Stomach smooth muscle (tissue), 2 donors: ENCODE results near the gene TMC4.

Experiments
- H3K27ac ChIP-seq: one replicate; pipeline ENCODE4 v1.7.0; 2013; ENCODE audit warnings: mild to moderate bottlenecking, low read length, inconsistent platforms
- H3K27me3 ChIP-seq, 2 donors: one replicate each; pipeline ENCODE4 v1.7.0; 2013; ENCODE audit warnings: low read length in 2 of 2; ENCODE audit not compliant: insufficient read depth in 2 of 2, control insufficient read depth in 1 of 2
- H3K36me3 ChIP-seq, 2 donors: one replicate each; pipeline ENCODE4 v1.7.0; 2013; ENCODE audit warnings: low read length in 2 of 2; ENCODE audit not compliant: control insufficient read depth in 2 of 2, insufficient read depth in 2 of 2
- H3K4me1 ChIP-seq: one replicate; pipeline ENCODE4 v1.7.0; 2013; ENCODE audit warnings: low read length; ENCODE audit not compliant: control insufficient read depth, insufficient read depth
- H3K4me3 ChIP-seq, 2 donors: one replicate each; pipeline ENCODE4 v1.7.0; 2013; ENCODE audit warnings: low read length in 2 of 2
- H3K9ac ChIP-seq, 2 donors: one replicate each; pipeline ENCODE4 v1.7.0; 2013; ENCODE audit warnings: low read length in 2 of 2, mild to moderate bottlenecking in 1 of 2
- H3K9me3 ChIP-seq, 2 donors: one replicate each; pipeline ENCODE4 v1.7.0; 2013; ENCODE audit warnings: low read length in 2 of 2; ENCODE audit not compliant: control insufficient read depth in 2 of 2
- donor health status: healthy.
- donor health status: Pancreatic carcinoma.

Gene TMC4

DNA sequence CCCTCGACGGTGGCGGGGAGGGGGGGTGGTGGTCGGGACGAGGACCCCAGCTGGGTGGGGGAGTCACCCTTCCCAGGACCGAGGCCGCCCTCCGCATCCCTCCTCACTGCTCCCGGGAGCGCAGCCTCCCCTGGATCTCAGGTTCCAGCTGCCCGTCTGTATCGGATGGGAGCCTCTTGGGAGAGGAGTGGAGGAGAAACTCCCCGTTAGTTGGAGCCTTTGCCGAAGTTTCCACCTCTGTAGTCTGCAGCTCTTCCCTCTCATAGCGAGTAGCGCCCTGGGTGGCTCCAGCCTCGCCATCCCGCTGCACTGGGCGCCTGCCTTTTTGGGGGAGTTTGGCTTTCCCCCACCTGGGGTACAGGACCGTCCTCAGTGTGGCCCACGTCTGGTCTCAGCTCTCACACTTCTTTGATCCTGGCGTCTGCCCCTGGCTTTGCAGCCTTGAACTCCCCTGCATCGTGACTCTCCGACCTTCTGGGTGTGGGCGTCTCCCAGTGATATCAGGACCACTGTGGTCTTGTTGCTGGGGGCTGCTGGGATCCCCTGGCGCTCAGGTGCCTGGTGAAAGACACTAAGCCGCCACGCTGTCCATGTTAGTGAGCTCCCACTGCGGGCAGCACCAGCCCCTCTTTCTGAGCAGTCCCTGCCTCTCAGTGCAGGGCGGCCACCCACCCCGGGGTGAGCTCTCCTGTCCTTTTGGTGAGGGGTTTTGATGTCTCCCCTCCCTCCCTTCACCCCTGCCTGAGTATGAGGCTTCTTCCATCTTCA, 34.3 kb downstream of the TMC4 start:
- Histone ChIP-seq H3K9ac (peak overlapping the region; percentile 42 to 81), H3K4me3 (peak overlapping the region; percentile 53 to 82), H3K27ac (no peak overlapping the region), H3K27me3 (peaks cover 0 to 5% of the 10 kb centered on the region in 2 donors), H3K36me3 (peaks cover 13 to 17% of the 10 kb centered on the region in 2 donors), H3K9me3 (no peaks in the 10 kb centered on the region), H3K4me1 (peaks cover 35% of the 10 kb centered on the region)

DNA sequence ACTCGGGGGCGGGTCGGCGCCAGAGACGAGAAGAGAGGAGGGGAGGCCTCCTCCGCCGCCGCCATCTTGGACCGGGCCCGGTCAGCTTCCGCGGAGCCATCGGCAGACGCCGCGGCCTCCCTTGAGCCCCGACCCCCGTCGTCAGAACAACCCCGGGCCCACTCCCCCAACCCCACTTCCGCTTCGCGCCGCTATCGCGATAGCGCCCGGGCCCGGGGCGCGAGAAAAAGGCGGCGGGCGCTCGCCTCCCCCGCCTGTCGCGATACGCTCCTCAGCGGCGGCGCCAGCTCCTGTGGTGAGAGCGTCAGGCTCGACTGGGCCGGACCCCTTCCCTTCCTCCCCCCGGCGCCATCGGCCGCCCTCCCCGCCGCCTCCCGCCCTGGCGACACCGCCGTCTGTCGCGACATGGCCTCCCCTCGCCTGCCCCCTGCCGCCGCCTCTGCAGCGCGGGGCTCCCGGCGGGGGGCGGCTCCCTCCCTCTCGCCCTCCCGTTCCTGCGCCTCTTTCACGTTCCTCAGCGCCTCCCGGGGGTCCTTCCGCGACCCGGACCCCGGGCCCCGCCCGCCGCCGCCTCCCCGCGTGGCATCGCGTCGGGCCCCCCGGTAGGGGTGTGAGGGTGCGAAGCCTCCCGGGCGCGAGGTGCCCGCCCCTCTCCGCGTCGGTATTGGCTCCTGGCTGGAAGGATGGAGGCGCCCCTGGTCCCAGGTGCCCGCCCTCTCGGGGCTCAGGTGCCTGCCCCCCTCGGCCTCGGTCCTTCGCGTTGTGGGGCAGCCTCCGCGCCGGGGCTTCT, 35.1 kb downstream of the TMC4 start, which contains the start of gene CNOT3:
Gene CNOT3 (plus strand): TSS at position 64 of the 790 bp plus-strand sequence. CDS start 5,217 bp downstream, outside the sequence.
- Histone ChIP-seq H3K9ac (peak within 1 kb of the TSS; percentile 81 to 86), H3K9me3 (no peaks in the 10 kb centered on the region), H3K4me3 (peak within 1 kb of the TSS; percentile 84 to 85), H3K36me3 (peaks cover 9 to 10% of the 10 kb centered on the region in 2 donors), H3K27me3 (peaks cover 0 to 5% of the 10 kb centered on the region in 2 donors), H3K27ac (peak within 1 kb of the TSS; percentile 88), H3K4me1 (peaks cover 35% of the 10 kb centered on the region)

DNA sequence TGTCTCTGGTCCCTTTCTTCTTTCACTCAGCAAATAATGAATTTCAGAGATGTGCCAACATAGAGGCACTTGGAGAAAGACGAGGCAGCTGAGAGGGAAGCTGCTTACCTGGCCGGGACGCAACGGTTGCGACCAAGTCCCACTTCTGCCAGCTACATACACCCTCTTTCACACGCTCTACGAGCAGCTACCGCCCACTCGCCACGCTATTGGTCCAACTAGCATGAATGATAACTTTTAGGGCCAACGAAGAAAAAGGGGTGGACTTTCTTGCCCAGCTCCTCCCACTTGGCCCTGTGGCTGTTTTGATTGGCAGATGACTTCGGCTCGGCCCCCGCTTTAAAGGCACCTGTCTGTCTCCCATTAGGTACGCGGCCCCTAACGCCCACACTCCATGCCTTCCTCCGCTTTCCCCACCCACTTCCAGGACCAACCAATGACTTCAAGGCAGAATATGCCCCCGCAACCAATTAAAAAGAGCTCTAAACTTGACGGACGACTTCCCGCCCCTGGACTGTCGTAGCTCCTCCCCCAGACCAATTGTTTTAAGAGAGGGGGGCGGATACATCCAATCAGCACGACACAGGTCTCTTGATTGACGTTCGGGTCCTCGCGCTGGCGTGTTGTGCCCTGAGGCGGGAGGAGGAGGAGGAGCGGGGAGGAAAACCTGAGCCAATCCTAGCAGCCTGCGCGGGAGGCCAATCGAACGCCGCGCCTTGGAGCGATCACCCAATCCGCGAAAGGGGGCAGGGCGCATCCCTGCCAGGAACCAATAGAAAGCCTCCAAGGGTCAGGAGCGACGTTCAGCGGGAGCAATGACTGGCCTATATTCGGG, 35.9 kb downstream of the TMC4 start:
- Histone ChIP-seq H3K27ac (peak overlapping the region; percentile 88), H3K4me3 (peak overlapping the region; percentile 84 to 85), H3K9me3 (no peaks in the 10 kb centered on the region), H3K4me1 (peaks cover 35% of the 10 kb centered on the region), H3K27me3 (peaks cover 0 to 5% of the 10 kb centered on the region in 2 donors), H3K9ac (peak overlapping the region; percentile 62 to 81), H3K36me3 (peaks cover 1 to 4% of the 10 kb centered on the region in 2 donors)

DNA sequence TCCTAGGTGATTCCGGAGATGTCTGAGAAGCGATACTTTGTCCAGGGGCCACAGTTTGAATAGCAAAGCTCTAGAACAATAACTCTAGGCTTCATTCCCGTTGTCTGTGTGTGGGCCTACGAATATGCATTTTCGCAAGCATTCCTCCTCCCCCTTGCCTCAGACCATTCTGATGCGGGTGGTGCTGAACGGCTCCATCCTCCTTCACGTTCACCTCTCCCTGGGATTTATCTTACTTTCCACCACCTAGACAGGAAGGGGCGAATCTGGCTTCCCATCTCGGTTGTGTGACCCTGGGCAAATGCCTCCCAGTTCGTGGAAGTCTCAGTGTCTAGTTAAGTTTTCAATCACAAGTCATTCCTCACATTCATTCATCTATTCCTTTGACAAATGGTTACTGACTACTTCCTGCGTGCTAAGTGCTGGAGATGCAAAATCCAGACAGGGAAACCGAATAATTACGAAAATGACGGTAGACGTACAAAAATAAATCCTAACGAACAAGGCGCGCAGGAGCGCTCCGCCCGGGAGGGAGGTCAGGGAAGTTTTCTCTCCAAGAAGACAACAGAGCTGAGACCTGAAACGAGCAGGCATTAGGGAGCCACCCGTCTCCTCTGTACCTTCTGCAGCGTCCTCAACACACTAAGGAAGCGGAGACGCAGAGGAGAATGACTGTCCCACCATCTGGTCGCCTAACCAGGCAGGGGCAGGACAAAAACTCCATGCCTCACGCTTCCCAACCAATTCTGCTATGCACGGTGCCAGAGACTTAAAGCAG, 36.7 kb downstream of the TMC4 start:
- Histone ChIP-seq H3K36me3 (peaks cover 3 to 9% of the 10 kb centered on the region in 2 donors), H3K27me3 (peaks cover 0 to 5% of the 10 kb centered on the region in 2 donors), H3K9me3 (no peaks in the 10 kb centered on the region), H3K4me1 (peaks cover 35% of the 10 kb centered on the region), H3K4me3 (peak overlapping the region; percentile 84 to 85), H3K27ac (peak overlapping the region; percentile 53), H3K9ac (peak overlapping the region; percentile 29 to 72)

DNA sequence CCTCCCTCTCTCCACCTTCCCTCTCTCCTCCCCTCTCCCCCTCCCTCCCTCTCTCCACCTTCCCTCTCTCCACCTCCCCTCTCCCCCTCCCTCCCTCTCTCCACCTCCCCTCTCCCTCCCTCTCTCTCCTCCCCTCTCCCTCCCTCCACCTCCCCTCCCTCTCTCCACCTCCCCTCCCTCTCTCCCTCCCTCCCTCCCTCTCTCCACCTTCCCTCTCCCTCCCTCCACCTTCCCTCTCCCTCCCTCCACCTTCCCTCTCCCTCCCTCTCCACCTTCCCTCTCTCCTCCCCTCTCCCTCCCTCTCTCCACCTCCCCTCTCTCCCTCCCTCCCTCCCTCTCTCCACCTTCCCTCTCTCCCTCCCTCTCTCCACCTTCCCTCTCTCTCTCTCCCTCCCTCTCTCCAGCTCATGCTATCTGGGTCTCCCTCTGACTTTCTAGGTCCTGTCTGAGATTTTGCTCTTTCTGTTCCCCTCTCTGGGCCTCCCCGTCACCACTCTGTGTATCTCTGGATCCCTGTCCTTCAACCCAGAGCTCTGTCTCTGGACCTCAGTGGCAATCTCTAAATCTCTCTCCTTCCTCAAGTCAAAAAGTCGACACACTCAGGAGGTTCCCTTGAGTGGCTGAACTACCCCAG, 38.9 kb downstream of the TMC4 start:
- no peaks in the 10 kb centered on the region for H3K9me3 ChIP-seq
- peaks cover 14 to 16% of the 10 kb centered on the region in 2 donors for H3K36me3 ChIP-seq
- H3K4me1 ChIP-seq: peaks cover 16% of the 10 kb centered on the region
- H3K27me3 ChIP-seq: peaks cover 0 to 5% of the 10 kb centered on the region in 2 donors
- H3K9ac ChIP-seq: no peak overlapping the region
- H3K4me3 ChIP-seq: no peak overlapping the region
- H3K27ac ChIP-seq: no peak overlapping the region

DNA sequence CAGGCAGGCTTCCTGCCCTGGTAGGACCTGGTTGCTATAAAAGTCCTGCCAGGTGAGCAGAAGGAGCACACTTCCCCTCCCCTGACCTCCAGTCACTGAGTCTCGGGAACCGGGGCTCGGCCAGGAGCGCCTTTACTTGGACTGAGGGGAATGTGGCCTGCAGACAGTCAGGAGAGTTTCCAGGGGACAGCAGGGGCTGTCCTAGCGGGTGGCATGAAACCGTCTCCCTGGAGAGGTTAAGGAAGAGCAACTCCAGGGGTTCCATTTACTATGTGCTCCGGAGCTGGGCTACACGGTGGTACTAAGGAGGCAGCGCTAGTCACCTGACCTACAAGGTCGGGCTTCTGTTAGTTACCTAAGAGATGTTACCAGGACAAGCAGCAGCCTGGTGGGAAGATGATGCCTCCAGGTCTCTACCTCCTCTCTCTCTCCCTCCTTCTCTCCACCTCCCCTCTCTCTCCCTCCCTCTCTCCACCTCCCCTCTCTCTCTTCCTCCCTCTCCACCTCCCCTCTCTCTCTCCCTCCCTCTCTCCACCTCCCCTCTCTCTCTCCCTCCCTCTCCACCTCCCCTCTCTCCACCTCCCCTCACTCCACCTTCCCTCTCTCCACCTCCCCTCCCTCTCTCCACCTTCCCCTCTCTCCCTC, 39.5 kb downstream of the TMC4 start:
- Histone ChIP-seq H3K27me3 (peaks cover 0 to 5% of the 10 kb centered on the region in 2 donors), H3K27ac (no peak overlapping the region), H3K4me3 (no peak overlapping the region), H3K36me3 (peaks cover 16 to 20% of the 10 kb centered on the region in 2 donors), H3K9me3 (no peaks in the 10 kb centered on the region), H3K4me1 (peaks cover 10% of the 10 kb centered on the region), H3K9ac (no peak overlapping the region)

DNA sequence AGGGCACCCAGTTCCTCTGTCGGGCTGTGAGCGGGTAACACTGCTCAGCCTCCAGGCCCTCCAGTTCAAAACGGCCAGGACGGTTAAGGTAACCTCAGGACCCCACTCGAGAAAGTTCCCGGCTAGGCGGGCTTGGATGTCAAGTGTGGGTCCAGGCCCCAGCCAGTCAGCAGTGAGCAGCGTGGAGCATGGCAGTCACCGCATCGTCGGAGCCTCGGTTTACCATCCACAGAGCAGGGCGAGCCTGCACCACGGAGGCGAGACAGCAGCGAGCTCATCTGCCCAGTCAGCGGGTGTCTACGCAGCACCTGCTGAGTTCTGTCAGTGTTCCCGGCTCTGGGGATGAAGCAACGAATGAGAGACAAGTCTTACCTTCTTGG, 43.4 kb downstream of the TMC4 start:
- H3K36me3 ChIP-seq: peaks cover 31 to 46% of the 10 kb centered on the region in 2 donors
- no peak overlapping the region for H3K27ac ChIP-seq
- peaks cover 0 to 2% of the 10 kb centered on the region in 2 donors for H3K27me3 ChIP-seq
- no peaks in the 10 kb centered on the region for H3K4me1 ChIP-seq
- no peak overlapping the region for H3K9ac ChIP-seq
- no peaks in the 10 kb centered on the region for H3K9me3 ChIP-seq
- no peak overlapping the region for H3K4me3 ChIP-seq

DNA sequence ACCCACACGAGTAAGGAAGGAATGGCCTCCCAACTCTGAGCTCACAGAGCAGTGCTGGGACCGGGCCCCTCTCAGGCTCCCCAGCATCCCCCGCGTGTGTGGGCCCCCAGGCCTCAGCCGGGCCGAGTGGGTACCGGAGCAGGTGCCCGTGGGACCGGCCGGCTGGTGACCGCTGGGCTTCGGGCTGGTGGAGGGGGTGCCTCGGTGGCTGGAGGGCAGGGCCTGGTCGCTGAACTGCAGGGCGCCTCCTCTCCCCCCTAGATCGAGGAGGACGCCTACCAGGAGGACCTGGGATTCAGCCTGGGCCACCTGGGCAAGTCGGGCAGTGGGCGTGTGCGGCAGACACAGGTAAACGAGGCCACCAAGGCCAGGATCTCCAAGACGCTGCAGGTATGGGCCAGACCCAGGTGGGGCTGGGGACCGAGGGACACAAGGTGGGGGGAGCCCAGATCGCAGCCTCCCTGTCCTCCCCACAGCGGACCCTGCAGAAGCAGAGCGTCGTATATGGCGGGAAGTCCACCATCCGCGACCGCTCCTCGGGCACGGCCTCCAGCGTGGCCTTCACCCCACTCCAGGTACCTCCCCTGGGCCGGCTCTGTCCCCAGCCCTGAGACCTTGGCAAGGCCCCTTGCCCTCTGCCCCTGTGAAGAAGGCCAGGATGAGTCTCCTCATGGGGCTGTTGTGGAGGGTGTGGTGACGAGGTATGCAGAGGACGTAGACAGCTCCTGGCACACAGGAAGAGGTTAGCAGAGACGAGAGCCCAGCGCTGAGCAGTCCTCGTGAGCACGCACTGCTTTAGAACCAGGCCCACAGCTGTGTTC, 44.0 kb downstream of the TMC4 start:
- Histone ChIP-seq H3K36me3 (peaks cover 37 to 50% of the 10 kb centered on the region in 2 donors), H3K4me3 (no peak overlapping the region), H3K4me1 (no peaks in the 10 kb centered on the region), H3K27me3 (no peaks in the 10 kb centered on the region), H3K9me3 (no peaks in the 10 kb centered on the region), H3K27ac (no peak overlapping the region), H3K9ac (no peak overlapping the region)

DNA sequence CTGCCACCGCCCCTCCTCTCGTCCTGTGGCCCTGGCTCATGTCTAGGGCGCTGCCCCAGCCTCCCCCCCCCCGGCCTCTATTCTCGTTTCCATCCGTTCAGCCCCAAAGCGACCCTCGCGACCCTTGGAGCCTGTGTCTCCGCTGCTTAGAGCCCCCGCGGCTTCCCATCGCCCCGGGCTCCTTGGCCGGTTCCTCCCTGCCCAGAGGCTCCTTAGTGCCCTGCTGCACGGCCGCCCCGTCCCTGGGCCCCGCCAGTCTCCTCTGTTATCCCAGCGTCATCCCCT, 44.6 kb downstream of the TMC4 start:
- no peak overlapping the region for H3K9ac ChIP-seq
- peaks cover 43 to 54% of the 10 kb centered on the region in 2 donors for H3K36me3 ChIP-seq

More for the DNA sequence above, 44.6 kb downstream of the TMC4 start:
- no peaks in the 10 kb centered on the region for H3K4me1 ChIP-seq
- no peak overlapping the region for H3K27ac ChIP-seq
- H3K4me3 ChIP-seq: no peak overlapping the region
- no peaks in the 10 kb centered on the region for H3K27me3 ChIP-seq
- H3K9me3 ChIP-seq: no peaks in the 10 kb centered on the region
